CD4-positive, alpha-beta T cell treated with Interleukin-1 beta for 1 hour (primary cell): ENCODE data around the gene DNASE1L3.
"Not testable (repeated sequence)": the region's sequence is repeated elsewhere in the genome, so short reads cannot be mapped to it uniquely, and the experiment has no call there.

Experiments
- DNase-seq, 2 donors: peaks; one replicate each; pipeline ENCODE4 v3.0.0-alpha.2; 2020 to 2022

The DNASE1L3 gene

GRCh38 chr3:58234516-58234931, 23.8 kb upstream of the DNASE1L3 start:
- DNase-seq: no peak

- no peak for DNase-seq
These were observed 20.9 kb upstream of the DNASE1L3 start for GRCh38 chr3:58231666-58232065.

GRCh38 chr3:58230876-58231552, 20.2 kb upstream of the DNASE1L3 start:
- DNase-seq: no peak

- not testable (repeated sequence) for DNase-seq
These were observed 17.2 kb upstream of the DNASE1L3 start for GRCh38 chr3:58227933-58228332.

GRCh38 chr3:58223855-58224254, 13.1 kb upstream of the DNASE1L3 start:
- DNase-seq: no peak

- DNase-seq: no peak
These were observed 11.5 kb upstream of the DNASE1L3 start for GRCh38 chr3:58222161-58222724.

GRCh38 chr3:58218904-58219303, 8.1 kb upstream of the DNASE1L3 start:
- no peak for DNase-seq

- DNase-seq: peak; percentile 66 to 67
These were observed 6.5 kb upstream of the DNASE1L3 start for GRCh38 chr3:58217209-58217811.

- DNase-seq: no peak
These were observed 5.9 kb upstream of the DNASE1L3 start for GRCh38 chr3:58216496-58217195.

- DNase-seq: no peak
These were observed 4.7 kb upstream of the DNASE1L3 start for GRCh38 chr3:58215317-58216025.

- DNase-seq: peak in 1 of 2 donors; percentile 42
These were observed 3.9 kb upstream of the DNASE1L3 start for GRCh38 chr3:58214484-58215316.

- DNase-seq: no peak
These were observed 839 bp downstream of the DNASE1L3 start for GRCh38 chr3:58209933-58210332.

GRCh38 chr3:58207954-58208353, 2.8 kb downstream of the DNASE1L3 start:
- no peak for DNase-seq

GRCh38 chr3:58206406-58207011, 4.3 kb downstream of the DNASE1L3 start:
- no peak for DNase-seq

- DNase-seq: no peak
These were observed 4.8 kb downstream of the DNASE1L3 start for GRCh38 chr3:58205981-58206380.

GRCh38 chr3:58204720-58205119, 6.1 kb downstream of the DNASE1L3 start:
- DNase-seq: no peak

- DNase-seq: no peak
These were observed 7.2 kb downstream of the DNASE1L3 start for GRCh38 chr3:58203541-58203940.

GRCh38 chr3:58202917-58203360, 7.8 kb downstream of the DNASE1L3 start:
- peak in 1 of 2 donors; percentile 9 for DNase-seq

- not testable (repeated sequence) for DNase-seq
These were observed 9.3 kb downstream of the DNASE1L3 start for GRCh38 chr3:58201451-58201850.

- no peak for DNase-seq
These were observed 9.9 kb downstream of the DNASE1L3 start for GRCh38 chr3:58200846-58201355.

GRCh38 chr3:58200121-58200709, 10.6 kb downstream of the DNASE1L3 start:
- DNase-seq: no peak
